ENCODE data around the gene API5.
A peak's percentile ranks its signal among the peaks of the same experiment; 100 is the strongest.

API5 gene

GRCh38 chr11:43269254-43269918 lies 42.4 kb upstream of the API5 start:
- no CpG with 5 or more reads among the region's 15 CpGs for WGBS, 2 donors (ENCODE audit: extremely low coverage in 2 of 2, insufficient read length in 2 of 2, insufficient replicate concordance in 1 of 2)
- H2BK12ac ChIP-seq (ENCODE audit: low read length) = no peak overlapping the region
- H3K14ac ChIP-seq (ENCODE audit: low read length) = no peak overlapping the region
- peak overlapping the region; percentile 68 for H4K8ac ChIP-seq (ENCODE audit: low read depth, low read length)
- no peaks in the 10 kb centered on the region for H3K36me3 ChIP-seq (replicated peaks in 1 of 2; ENCODE audit: control insufficient read depth in 2 of 2, insufficient read depth in 2 of 2, low read length in 2 of 2)
- H2BK5ac ChIP-seq (ENCODE audit: low read length) = no peak overlapping the region
- H4K91ac ChIP-seq (ENCODE audit: low read depth, low read length, poor library complexity) = no peak overlapping the region
- no peak overlapping the region for H2AK5ac ChIP-seq (ENCODE audit: low read depth, low read length)
- no peaks in the 10 kb centered on the region for H3K79me1 ChIP-seq (ENCODE audit: low read depth, low read length)
- no peak overlapping the region for H3K4ac ChIP-seq (ENCODE audit: low read length)
- H3K18ac ChIP-seq (ENCODE audit: low read length) = peak overlapping the region; percentile 39
- peak overlapping the region; percentile 76 for H2AFZ ChIP-seq (ENCODE audit: low read length)
- no peaks in the 10 kb centered on the region for H3K27me3 ChIP-seq (ENCODE audit: control insufficient read depth in 3 of 3, insufficient read depth in 3 of 3, low read depth in 1 of 3, low read length in 3 of 3)
- H3K4me2 ChIP-seq (ENCODE audit: insufficient read depth, low read length, poor library complexity, severe bottlenecking) = no peak overlapping the region
- H2BK120ac ChIP-seq (ENCODE audit: low read depth, low read length) = no peak overlapping the region
- peak overlapping the region in 1 of 2 donors; percentile 17 for H3K4me3 ChIP-seq (ENCODE audit: low read length in 2 of 2)
- H3K9me3 ChIP-seq (replicated peaks in 1 of 2; ENCODE audit: control insufficient read depth in 2 of 2, insufficient read depth in 1 of 2, low read depth in 1 of 2, low read length in 2 of 2) = no peaks in the 10 kb centered on the region
- no peak overlapping the region for H3K23ac ChIP-seq (ENCODE audit: low read depth, low read length, poor library complexity)
- H3K27ac ChIP-seq (replicated peaks; ENCODE audit: low read length) = no peak overlapping the region
- H3K9ac ChIP-seq (ENCODE audit: low read depth, low read length, poor library complexity) = no peak overlapping the region
- H2BK15ac ChIP-seq (ENCODE audit: low read length) = no peak overlapping the region
- DNase-seq (ENCODE audit: low spot score) = no peak
- H3K4me1 ChIP-seq (ENCODE audit: control insufficient read depth in 2 of 2, insufficient read depth in 1 of 2, low read depth in 1 of 2, low read length in 2 of 2) = peaks cover 0 to 4% of the 10 kb centered on the region in 2 donors

GRCh38 chr11:43270468-43270867 lies 41.3 kb upstream of the API5 start:
- no peak overlapping the region for H2AFZ ChIP-seq (ENCODE audit: low read length)
- no peak overlapping the region for H2BK5ac ChIP-seq (ENCODE audit: low read length)
- no peak overlapping the region for H2BK15ac ChIP-seq (ENCODE audit: low read length)
- H3K27ac ChIP-seq (replicated peaks; ENCODE audit: low read length) = no peak overlapping the region
- no peak overlapping the region for H3K9ac ChIP-seq (ENCODE audit: low read depth, low read length, poor library complexity)
- H4K91ac ChIP-seq (ENCODE audit: low read depth, low read length, poor library complexity) = no peak overlapping the region
- no peak for DNase-seq (ENCODE audit: low spot score)
- H2AK5ac ChIP-seq (ENCODE audit: low read depth, low read length) = no peak overlapping the region
- H3K4me1 ChIP-seq (ENCODE audit: control insufficient read depth in 2 of 2, insufficient read depth in 1 of 2, low read depth in 1 of 2, low read length in 2 of 2) = peaks cover 0 to 4% of the 10 kb centered on the region in 2 donors
- no peak overlapping the region for H3K18ac ChIP-seq (ENCODE audit: low read length)
- no peak overlapping the region for H2BK12ac ChIP-seq (ENCODE audit: low read length)
- no peak overlapping the region for H3K4ac ChIP-seq (ENCODE audit: low read length)
- no peak overlapping the region for H3K4me3 ChIP-seq (ENCODE audit: low read length in 2 of 2)
- H2BK120ac ChIP-seq (ENCODE audit: low read depth, low read length) = no peak overlapping the region
- no peaks in the 10 kb centered on the region for H3K36me3 ChIP-seq (replicated peaks in 1 of 2; ENCODE audit: control insufficient read depth in 2 of 2, insufficient read depth in 2 of 2, low read length in 2 of 2)
- H3K4me2 ChIP-seq (ENCODE audit: insufficient read depth, low read length, poor library complexity, severe bottlenecking) = no peak overlapping the region
- H3K23ac ChIP-seq (ENCODE audit: low read depth, low read length, poor library complexity) = no peak overlapping the region
- H3K14ac ChIP-seq (ENCODE audit: low read length) = no peak overlapping the region
- H3K79me1 ChIP-seq (ENCODE audit: low read depth, low read length) = no peaks in the 10 kb centered on the region
- no peaks in the 10 kb centered on the region for H3K27me3 ChIP-seq (ENCODE audit: control insufficient read depth in 3 of 3, insufficient read depth in 3 of 3, low read depth in 1 of 3, low read length in 3 of 3)
- no CpG with 5 or more reads among the region's 2 CpGs for WGBS, 2 donors (ENCODE audit: extremely low coverage in 2 of 2, insufficient read length in 2 of 2, insufficient replicate concordance in 1 of 2)
- no peaks in the 10 kb centered on the region for H3K9me3 ChIP-seq (replicated peaks in 1 of 2; ENCODE audit: control insufficient read depth in 2 of 2, insufficient read depth in 1 of 2, low read depth in 1 of 2, low read length in 2 of 2)
- no peak overlapping the region for H4K8ac ChIP-seq (ENCODE audit: low read depth, low read length)

- Histone ChIP-seq H3K9me3 (replicated peaks in 1 of 2; ENCODE audit: control insufficient read depth in 2 of 2, insufficient read depth in 1 of 2, low read depth in 1 of 2, low read length in 2 of 2) (no peaks in the 10 kb centered on the region), H3K23ac (ENCODE audit: low read depth, low read length, poor library complexity) (no peak overlapping the region), H3K4me1 (ENCODE audit: control insufficient read depth in 2 of 2, insufficient read depth in 1 of 2, low read depth in 1 of 2, low read length in 2 of 2) (peaks cover 0 to 2% of the 10 kb centered on the region in 2 donors), H3K4me2 (ENCODE audit: insufficient read depth, low read length, poor library complexity, severe bottlenecking) (no peak overlapping the region), H4K91ac (ENCODE audit: low read depth, low read length, poor library complexity) (no peak overlapping the region), H3K36me3 (replicated peaks in 1 of 2; ENCODE audit: control insufficient read depth in 2 of 2, insufficient read depth in 2 of 2, low read length in 2 of 2) (no peaks in the 10 kb centered on the region), H2AFZ (ENCODE audit: low read length) (peak overlapping the region; percentile 33), H3K14ac (ENCODE audit: low read length) (no peak overlapping the region), H3K4me3 (ENCODE audit: low read length in 2 of 2) (no peak overlapping the region), H2BK5ac (ENCODE audit: low read length) (no peak overlapping the region), H3K9ac (ENCODE audit: low read depth, low read length, poor library complexity) (no peak overlapping the region), H2BK12ac (ENCODE audit: low read length) (no peak overlapping the region), H3K18ac (ENCODE audit: low read length) (no peak overlapping the region), H4K8ac (ENCODE audit: low read depth, low read length) (no peak overlapping the region), H2AK5ac (ENCODE audit: low read depth, low read length) (no peak overlapping the region), H2BK120ac (ENCODE audit: low read depth, low read length) (no peak overlapping the region), H3K4ac (ENCODE audit: low read length) (no peak overlapping the region), H2BK15ac (ENCODE audit: low read length) (no peak overlapping the region), H3K79me1 (ENCODE audit: low read depth, low read length) (no peaks in the 10 kb centered on the region), H3K27me3 (ENCODE audit: control insufficient read depth in 3 of 3, insufficient read depth in 3 of 3, low read depth in 1 of 3, low read length in 3 of 3) (peaks cover 0 to 20% (median 0%) of the 10 kb centered on the region in 3 experiments), H3K27ac (replicated peaks; ENCODE audit: low read length) (no peak overlapping the region)
- WGBS, 2 donors (ENCODE audit: extremely low coverage in 2 of 2, insufficient read length in 2 of 2, insufficient replicate concordance in 1 of 2) = no CpG with 5 or more reads among the region's 9 CpGs
- DNase-seq (ENCODE audit: low spot score) = peak; percentile 23
Observed at GRCh38 chr11:43278193-43278956, 33.4 kb upstream of the API5 start.

All from neuronal stem cell (in vitro differentiated cells).